RWPE1 (cell line): ENCODE measurements around the gene ZNF330.
A peak's percentile ranks its signal among the peaks of the same experiment; 100 is the strongest.
"Not testable (repeated sequence)": the region's sequence is repeated elsewhere in the genome, so short reads cannot be mapped to it uniquely, and the experiment has no call there.

ENCODE experiments used
- CTCF ChIA-PET: fragments of 350-600 bp; sonication (Branson Sonifier 250); formaldehyde crosslinking; extraction: SDS; loops from one replicate; lab custom pipeline; 2021; lab: Yijun Ruan, JAX
- POLR2A ChIA-PET: fragments of 400-600 bp; formaldehyde crosslinking; extraction: SDS; loops from one replicate; lab custom pipeline; 2020; ENCODE audit warnings: antibody characterized with exemption; ENCODE audit not compliant: low non-redundant PET; lab: Yijun Ruan, JAX
- DNase-seq: peaks from one replicate; pipeline ENCODE4 v3.0.0; 2012; ENCODE audit warnings: low spot score
- H3K27ac ChIP-seq: fragments of 450-650 bp; 2 replicates; pipeline ENCODE4 v1.5.1; 2017
- CTCF ChIP-seq: fragments of 450-650 bp; conservative IDR thresholded peaks from 2 replicates; pipeline ENCODE4 v1.5.1; 2017; ENCODE audit warnings: low read depth, mild to moderate bottlenecking

ZNF330 gene

GRCh38 chr4:141220691-141221659 is at the start of gene ZNF330:
Gene ZNF330 (plus strand): TSS chr4:141220895. CDS start chr4:141222372, 1,477 bp downstream.
- H3K27ac ChIP-seq: peak within 1 kb of the TSS; percentile 80
- POLR2A ChIA-PET: no interaction called here
- 0 out of 2 replicates have a peak, but pooled peaks have one; percentile 10 for TF ChIP-seq CTCF
- CTCF ChIA-PET: no interaction called here
- peak; percentile 93 for DNase-seq

- ChIA-PET POLR2A (no interaction called here), CTCF (interaction anchor here (0.7 kb wide), 1 partner anchor 139 kb away, joined by 3 read pairs; no protein-coding TSS in a partner anchor)
- DNase-seq: no peak
- no peak overlapping the region for H3K27ac ChIP-seq
- TF ChIP-seq CTCF: no peak
Observed at GRCh38 chr4:141174457-141174856, 46.2 kb upstream of the ZNF330 start.

GRCh38 chr4:141177171-141177570 is 43.5 kb upstream of the ZNF330 start:
- ChIA-PET POLR2A (no interaction called here), CTCF (no interaction called here)
- no peak overlapping the region for H3K27ac ChIP-seq
- no peak for TF ChIP-seq CTCF
- DNase-seq: no peak

- no peak overlapping the region for H3K27ac ChIP-seq
- ChIA-PET POLR2A (no interaction called here), CTCF (no interaction called here)
- no peak for TF ChIP-seq CTCF
- DNase-seq: no peak
Observed at GRCh38 chr4:141179474-141180373, 41.0 kb upstream of the ZNF330 start.

- ChIA-PET CTCF (interaction anchor here (0.7 kb wide), 1 partner anchor 22 kb away, joined by 3 read pairs; no protein-coding TSS in a partner anchor), POLR2A (no interaction called here)
- no peak overlapping the region for H3K27ac ChIP-seq
- TF ChIP-seq CTCF: no peak
- peak; percentile 20 for DNase-seq
Observed at GRCh38 chr4:141180991-141181761, 39.5 kb upstream of the ZNF330 start.

- CTCF ChIA-PET, POLR2A ChIA-PET, H3K27ac ChIP-seq, DNase-seq: not testable (repeated sequence)
Observed at GRCh38 chr4:141183491-141183890, 37.2 kb upstream of the ZNF330 start.
